Parathyroid adenoma (tissue), 2 donors: Measurements from ENCODE around the gene NAALADL2.
"Not testable (repeated sequence)": the region's sequence is repeated elsewhere in the genome, so short reads cannot be mapped to it uniquely, and the experiment has no call there.

ENCODE experiments used
- H2AFZ ChIP-seq: fragments of 300-600 bp; sonication (generic); one replicate; pipeline ENCODE4 v1.7.0; 2017; ENCODE audit warnings: antibody characterized with exemption, mild to moderate bottlenecking
- H3K27ac ChIP-seq: fragments of 300-600 bp; sonication (generic); one replicate; pipeline ENCODE4 v1.7.0; 2017
- H3K27me3 ChIP-seq: fragments of 300-600 bp; sonication (generic); one replicate; pipeline ENCODE4 v1.7.0; 2017; ENCODE audit warnings: low read length; ENCODE audit not compliant: control insufficient read depth, insufficient read depth
- H3K36me3 ChIP-seq: fragments of 300-600 bp; sonication (generic); one replicate; pipeline ENCODE4 v1.7.0; 2017; ENCODE audit warnings: low read length; ENCODE audit not compliant: control insufficient read depth, insufficient read depth
- H3K4me1 ChIP-seq: fragments of 300-600 bp; sonication (generic); one replicate; pipeline ENCODE4 v1.7.0; 2017; ENCODE audit warnings: control low read depth
- H3K4me2 ChIP-seq: fragments of 300-600 bp; sonication (generic); one replicate; pipeline ENCODE4 v1.7.0; 2017; ENCODE audit warnings: low read length
- H3K4me3 ChIP-seq: fragments of 300-600 bp; sonication (generic); one replicate; pipeline ENCODE4 v1.7.0; 2017; ENCODE audit warnings: low read depth, low read length
- H3K79me2 ChIP-seq: fragments of 300-600 bp; sonication (generic); one replicate; pipeline ENCODE4 v1.7.0; 2017; ENCODE audit warnings: control low read depth
- H3K9ac ChIP-seq: fragments of 300-600 bp; sonication (generic); one replicate; pipeline ENCODE4 v1.7.0; 2017; ENCODE audit warnings: mild to moderate bottlenecking
- H3K9me3 ChIP-seq: fragments of 300-600 bp; sonication (generic); one replicate; pipeline ENCODE4 v1.7.0; 2017; ENCODE audit warnings: low read length; ENCODE audit not compliant: control insufficient read depth
- TF ChIP-seq, protein P1 (sequence below): fragments of 300-600 bp; sonication (generic); IDR thresholded peaks from one replicate; pipeline ENCODE4 v1.7.0; 2017; ENCODE audit warnings: antibody characterized with exemption, mild to moderate bottlenecking
- donor health status: primary hyperparathyroidism.

Gene NAALADL2

DNA sequence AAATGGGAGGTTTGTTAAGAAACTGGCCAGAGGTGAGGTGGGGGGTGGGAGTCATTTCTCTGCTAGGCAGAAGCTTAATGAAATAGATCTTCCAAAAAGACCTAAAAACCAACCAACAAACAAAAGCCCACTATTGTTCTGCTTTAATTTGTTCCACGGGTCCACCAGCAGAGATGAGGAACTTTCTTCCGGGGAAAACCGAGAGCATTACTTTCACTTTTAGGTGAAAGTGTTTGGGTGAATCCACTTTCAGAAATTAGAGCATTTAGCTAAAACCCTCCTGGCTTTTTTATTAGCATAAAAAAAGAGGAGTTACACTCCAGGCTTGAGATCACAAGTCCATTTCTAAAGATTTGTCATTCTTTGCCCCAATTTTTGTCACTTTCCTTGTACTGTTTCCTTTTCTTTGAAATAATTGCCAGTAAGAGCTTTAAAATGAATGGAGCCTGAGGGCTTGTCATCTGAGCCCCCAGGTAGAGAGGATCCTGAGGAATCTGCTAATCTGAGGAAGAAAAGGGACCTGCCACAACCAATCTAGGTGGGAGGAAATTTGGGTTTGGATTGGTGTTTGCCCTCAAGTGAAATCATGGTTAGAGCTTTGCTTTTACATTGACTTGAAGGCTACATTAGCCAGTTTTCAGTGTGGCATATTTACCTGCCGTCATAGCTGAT is 667.6 kb downstream of the NAALADL2 start:
- H3K9ac ChIP-seq, result no peak overlapping the region
- H2AFZ ChIP-seq, result no peak overlapping the region
- H3K4me2 ChIP-seq, result no peak overlapping the region
- TF ChIP-seq, protein P1, sequence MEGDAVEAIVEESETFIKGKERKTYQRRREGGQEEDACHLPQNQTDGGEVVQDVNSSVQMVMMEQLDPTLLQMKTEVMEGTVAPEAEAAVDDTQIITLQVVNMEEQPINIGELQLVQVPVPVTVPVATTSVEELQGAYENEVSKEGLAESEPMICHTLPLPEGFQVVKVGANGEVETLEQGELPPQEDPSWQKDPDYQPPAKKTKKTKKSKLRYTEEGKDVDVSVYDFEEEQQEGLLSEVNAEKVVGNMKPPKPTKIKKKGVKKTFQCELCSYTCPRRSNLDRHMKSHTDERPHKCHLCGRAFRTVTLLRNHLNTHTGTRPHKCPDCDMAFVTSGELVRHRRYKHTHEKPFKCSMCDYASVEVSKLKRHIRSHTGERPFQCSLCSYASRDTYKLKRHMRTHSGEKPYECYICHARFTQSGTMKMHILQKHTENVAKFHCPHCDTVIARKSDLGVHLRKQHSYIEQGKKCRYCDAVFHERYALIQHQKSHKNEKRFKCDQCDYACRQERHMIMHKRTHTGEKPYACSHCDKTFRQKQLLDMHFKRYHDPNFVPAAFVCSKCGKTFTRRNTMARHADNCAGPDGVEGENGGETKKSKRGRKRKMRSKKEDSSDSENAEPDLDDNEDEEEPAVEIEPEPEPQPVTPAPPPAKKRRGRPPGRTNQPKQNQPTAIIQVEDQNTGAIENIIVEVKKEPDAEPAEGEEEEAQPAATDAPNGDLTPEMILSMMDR, result no peak
- H3K79me2 ChIP-seq, result no peaks in the 10 kb centered on the region
- H3K27me3 ChIP-seq, result no peaks in the 10 kb centered on the region
- H3K4me1 ChIP-seq, result no peaks in the 10 kb centered on the region
- H3K4me3 ChIP-seq, result no peak overlapping the region
- no peaks in the 10 kb centered on the region for H3K9me3 ChIP-seq
- no peaks in the 10 kb centered on the region for H3K36me3 ChIP-seq
- no peak overlapping the region for H3K27ac ChIP-seq

DNA sequence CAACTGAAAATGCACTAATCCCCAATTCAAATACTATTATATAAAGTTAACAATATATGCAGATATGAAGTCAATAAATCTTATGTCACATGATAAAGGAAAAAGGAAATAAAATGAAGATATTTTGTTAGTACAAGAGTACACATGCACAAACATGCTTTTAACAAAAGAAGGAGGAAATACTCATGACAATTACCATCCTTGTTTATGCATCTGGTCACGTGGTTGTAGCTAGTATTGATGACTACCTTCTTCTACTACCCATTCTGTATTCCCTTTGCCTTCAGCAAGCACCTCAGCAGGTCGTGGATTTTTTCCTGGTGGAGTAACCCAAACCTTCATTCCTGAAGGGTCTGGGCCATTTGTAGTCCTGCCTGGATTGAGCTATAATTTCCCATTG is 669.6 kb downstream of the NAALADL2 start:
- not testable (repeated sequence) for H2AFZ ChIP-seq, H3K27ac ChIP-seq, H3K36me3 ChIP-seq, H3K27me3 ChIP-seq, H3K9me3 ChIP-seq, H3K4me2 ChIP-seq, H3K4me1 ChIP-seq, H3K79me2 ChIP-seq, H3K9ac ChIP-seq, H3K4me3 ChIP-seq

DNA sequence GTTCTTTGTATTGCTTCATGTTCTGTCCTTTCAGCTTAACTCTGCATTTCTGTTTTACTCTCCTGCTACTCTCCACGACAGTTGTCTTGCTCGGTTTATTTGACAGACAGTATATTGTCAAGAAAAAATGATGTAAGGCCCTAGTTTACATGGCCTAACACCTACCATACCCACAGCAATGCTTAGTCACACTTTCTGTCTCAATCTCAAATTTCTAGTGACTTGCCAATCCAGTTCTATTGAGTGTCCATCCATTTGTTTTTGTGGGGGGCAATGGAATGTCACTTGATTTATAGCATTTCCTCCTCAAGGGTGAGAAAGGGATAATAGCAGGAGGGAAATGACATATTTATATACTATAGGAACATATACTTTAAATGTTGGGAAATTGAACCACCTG is 676.2 kb downstream of the NAALADL2 start:
- Histone ChIP-seq H2AFZ (no peak overlapping the region), H3K79me2 (no peaks in the 10 kb centered on the region), H3K9me3 (no peaks in the 10 kb centered on the region), H3K9ac (no peak overlapping the region), H3K4me2 (no peak overlapping the region), H3K27me3 (no peaks in the 10 kb centered on the region), H3K27ac (no peak overlapping the region), H3K4me3 (no peak overlapping the region), H3K4me1 (no peaks in the 10 kb centered on the region), H3K36me3 (no peaks in the 10 kb centered on the region)
- TF ChIP-seq, protein P1, result no peak

DNA sequence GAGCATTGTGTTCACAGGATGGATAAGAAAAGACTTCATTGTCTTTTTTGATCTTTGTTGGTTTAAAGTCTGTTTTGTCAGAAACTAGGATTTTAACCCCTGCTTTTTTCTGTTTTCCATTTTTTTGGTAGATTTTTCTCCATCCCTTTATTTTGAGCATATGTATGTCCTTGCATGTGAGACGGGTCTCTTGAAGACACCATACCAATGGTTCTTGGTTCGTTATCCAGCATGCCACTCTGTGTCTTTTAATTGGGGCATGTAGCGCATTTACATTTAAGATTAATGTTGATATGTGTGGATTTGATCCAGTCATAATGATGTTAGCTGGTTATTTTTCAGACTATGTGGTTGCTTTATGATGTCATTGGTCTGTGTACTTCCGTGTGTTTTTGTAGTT is 687.0 kb downstream of the NAALADL2 start:
- Histone ChIP-seq H3K9me3 (no peaks in the 10 kb centered on the region), H3K4me1 (no peaks in the 10 kb centered on the region), H3K4me3 (no peak overlapping the region), H3K4me2 (no peak overlapping the region), H3K27ac (no peak overlapping the region), H3K27me3 (no peaks in the 10 kb centered on the region), H3K36me3 (no peaks in the 10 kb centered on the region), H3K9ac (no peak overlapping the region), H2AFZ (no peak overlapping the region), H3K79me2 (no peaks in the 10 kb centered on the region)
- TF ChIP-seq, protein P1, result no peak

DNA sequence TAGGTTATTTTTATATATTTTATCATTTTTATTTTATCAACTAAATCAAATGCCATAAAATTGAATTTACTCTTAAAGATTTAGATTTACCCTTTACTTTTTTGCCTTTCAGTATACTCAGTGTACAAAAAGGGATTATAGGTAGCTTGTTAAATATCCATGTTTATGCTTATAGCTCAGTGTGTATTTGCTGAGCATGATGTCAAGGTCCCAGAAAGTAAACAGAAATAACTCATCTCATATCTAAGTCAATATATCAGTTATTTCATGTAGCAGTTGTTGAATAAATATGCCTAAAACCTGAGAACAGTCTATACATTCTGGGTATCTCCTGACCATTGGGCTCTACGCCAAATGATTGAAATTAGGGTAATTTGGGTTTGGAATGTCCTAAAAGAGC is 693.8 kb downstream of the NAALADL2 start:
- no peak overlapping the region for H2AFZ ChIP-seq
- no peak overlapping the region for H3K4me2 ChIP-seq
- H3K27ac ChIP-seq, result no peak overlapping the region
- no peaks in the 10 kb centered on the region for H3K36me3 ChIP-seq
- no peak overlapping the region for H3K4me3 ChIP-seq
- H3K9me3 ChIP-seq, result no peaks in the 10 kb centered on the region
- TF ChIP-seq, protein P1, result no peak
- no peaks in the 10 kb centered on the region for H3K4me1 ChIP-seq
- H3K27me3 ChIP-seq, result no peaks in the 10 kb centered on the region
- H3K9ac ChIP-seq, result no peak overlapping the region
- H3K79me2 ChIP-seq, result no peaks in the 10 kb centered on the region
